GM23248 (cell line): Measurements from ENCODE around the gene CDNF. TPM values are rescaled to one million over a fixed set of nuclear protein-coding genes. Genes with fewer than 3 reads are reported as not detected.

Source experiments
- DNase-seq: peaks from one replicate; pipeline ENCODE4 v3.0.0-alpha.2; 2015
- H2AFZ ChIP-seq: fragments of 200-600 bp; sonication (generic); 2 replicates; pipeline ENCODE4 v1.6.1; 2016; ENCODE audit warnings: antibody characterized with exemption
- H3F3A ChIP-seq: fragments of 200-600 bp; sonication (generic); 2 replicates; pipeline ENCODE4 v1.6.1; 2016; ENCODE audit warnings: mild to moderate bottlenecking, antibody characterized with exemption, mixed run types; ENCODE audit not compliant: insufficient read depth
- H3K27ac ChIP-seq: fragments of 200-600 bp; sonication (generic); 2 replicates; pipeline ENCODE4 v1.5.1; 2016; ENCODE audit warnings: mild to moderate bottlenecking
- H3K27me3 ChIP-seq: fragments of 200-600 bp; sonication (generic); replicated peaks from 2 replicates; pipeline ENCODE4 v1.6.1; 2016; ENCODE audit warnings: mild to moderate bottlenecking; ENCODE audit not compliant: insufficient read depth
- H3K36me3 ChIP-seq: fragments of 200-600 bp; sonication (generic); 2 replicates; pipeline ENCODE4 v1.6.1; 2016; ENCODE audit warnings: low read depth, mild to moderate bottlenecking
- H3K4me1 ChIP-seq: fragments of 200-600 bp; sonication (generic); 2 replicates; pipeline ENCODE4 v1.6.1; 2016; ENCODE audit warnings: mild to moderate bottlenecking; ENCODE audit not compliant: insufficient read depth
- H3K4me2 ChIP-seq: fragments of 200-600 bp; sonication (generic); one replicate; pipeline ENCODE4 v1.6.1; 2016; ENCODE audit warnings: mild to moderate bottlenecking; ENCODE audit not compliant: unreplicated experiment
- H3K4me3 ChIP-seq: fragments of 200-600 bp; sonication (generic); 2 replicates; pipeline ENCODE4 v1.5.1; 2016; ENCODE audit warnings: mild to moderate bottlenecking
- H3K79me2 ChIP-seq: fragments of 200-600 bp; sonication (generic); 2 replicates; pipeline ENCODE4 v1.6.1; 2016; ENCODE audit warnings: mild to moderate bottlenecking; ENCODE audit not compliant: insufficient read depth
- H3K9ac ChIP-seq: fragments of 200-600 bp; sonication (generic); 2 replicates; pipeline ENCODE4 v1.6.1; 2016; ENCODE audit warnings: mild to moderate bottlenecking
- H3K9me2 ChIP-seq: fragments of 200-600 bp; sonication (generic); 2 replicates; pipeline ENCODE4 v1.6.1; 2016; ENCODE audit warnings: mixed run types, mild to moderate bottlenecking, moderate library complexity; ENCODE audit not compliant: insufficient read depth
- H3K9me3 ChIP-seq: fragments of 200-600 bp; sonication (generic); one replicate; pipeline ENCODE4 v1.6.1; 2017; ENCODE audit warnings: low read depth
- H4K20me1 ChIP-seq: fragments of 200-600 bp; sonication (generic); 2 replicates; pipeline ENCODE4 v1.6.0; 2016; ENCODE audit not compliant: insufficient read depth
- EZH2 ChIP-seq: fragments of 200-600 bp; sonication (generic); IDR thresholded peaks from 2 replicates; pipeline ENCODE4 v1.6.1; 2018; ENCODE audit warnings: antibody characterized with exemption, mild to moderate bottlenecking; ENCODE audit not compliant: insufficient read depth, poor library complexity, severe bottlenecking
- EZH2phosphoT487 ChIP-seq: fragments of 200-600 bp; sonication (generic); IDR thresholded peaks from 2 replicates; pipeline ENCODE4 v1.6.1; 2018; ENCODE audit warnings: antibody characterized with exemption, moderate library complexity, mild to moderate bottlenecking, low read depth; ENCODE audit not compliant: insufficient read depth
- WGBS, 2 experiments: methylation state at CpG; one replicate each; pipeline ENCODE4 v1.1.6; 2015 to 2017; ENCODE audit warnings: low lambda C conversion rate in 2 of 2, low coverage in 1 of 2; ENCODE audit errors: missing lambda C conversion rate in 2 of 2; 5-methylcytosine and 5-hydroxymethylcytosine counted together
- in situ Hi-C: fragments of 300-500 bp; cut with MboI; formaldehyde crosslinking; loops from 2 replicates; pipeline ENCODE4 v1.15.0; 2020
- polyA plus RNA-seq: library from polyadenylated mRNA; unstranded; fragments of >200 nt; fragmentation: Nextera tagmentation; extraction: Ambion mirVana; gene quantifications from 2 replicates; pipeline ENCODE4 v1.2.1, GENCODE V29; 2016
- total RNA-seq: library from RNA; depleted of rRNA; stranded (reverse); fragments of >200 nt; shearing (Covaris generic); gene quantifications from 2 replicates; pipeline ENCODE4 v1.2.3, GENCODE V29; 2014

The CDNF gene
- total and polyA plus RNA-seq, 2 experiments from 2014 or later: 0.32 to 1.3 TPM

DNA sequence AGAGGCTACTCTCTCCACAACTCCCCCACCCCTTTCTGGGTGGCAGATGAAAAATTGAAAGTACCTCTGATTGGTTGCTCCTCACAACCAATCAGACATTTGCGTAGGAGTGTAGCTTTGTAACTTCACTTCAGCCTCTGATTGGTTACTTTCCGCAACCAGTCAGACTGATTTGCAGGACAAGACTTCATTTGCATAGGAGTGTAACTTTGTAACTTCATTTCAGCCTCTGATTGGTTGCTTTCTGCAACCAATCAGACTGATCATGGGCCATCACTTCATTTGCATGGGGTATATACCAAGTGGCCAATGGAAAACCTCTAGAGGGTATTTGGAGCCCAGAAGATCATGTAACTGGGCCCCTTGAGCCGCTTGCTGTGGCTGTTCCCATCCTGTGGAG, 25.6 kb downstream of the CDNF start:
- in situ Hi-C loops: no loop called here
- H3K27me3 ChIP-seq: peaks cover 4% of the 10 kb centered on the region
- TF ChIP-seq EZH2phosphoT487: no peak
- no peak for TF ChIP-seq EZH2
- no peak overlapping the region for H2AFZ ChIP-seq
- no peaks in the 10 kb centered on the region for H3K79me2 ChIP-seq
- H3K4me3 ChIP-seq: no peak overlapping the region
- no peaks in the 10 kb centered on the region for H3K36me3 ChIP-seq
- no peaks in the 10 kb centered on the region for H3K9me3 ChIP-seq
- H3K9ac ChIP-seq: no peak overlapping the region
- no peaks in the 10 kb centered on the region for H4K20me1 ChIP-seq
- no peak overlapping the region for H3K4me2 ChIP-seq
- H3K4me1 ChIP-seq: no peaks in the 10 kb centered on the region
- WGBS, 2 experiments: 75 to 81% methylated on average over 3 of the region's 3 CpGs
- no peaks in the 10 kb centered on the region for H3F3A ChIP-seq
- H3K27ac ChIP-seq: no peak overlapping the region
- no peaks in the 10 kb centered on the region for H3K9me2 ChIP-seq
- DNase-seq: no peak

DNA sequence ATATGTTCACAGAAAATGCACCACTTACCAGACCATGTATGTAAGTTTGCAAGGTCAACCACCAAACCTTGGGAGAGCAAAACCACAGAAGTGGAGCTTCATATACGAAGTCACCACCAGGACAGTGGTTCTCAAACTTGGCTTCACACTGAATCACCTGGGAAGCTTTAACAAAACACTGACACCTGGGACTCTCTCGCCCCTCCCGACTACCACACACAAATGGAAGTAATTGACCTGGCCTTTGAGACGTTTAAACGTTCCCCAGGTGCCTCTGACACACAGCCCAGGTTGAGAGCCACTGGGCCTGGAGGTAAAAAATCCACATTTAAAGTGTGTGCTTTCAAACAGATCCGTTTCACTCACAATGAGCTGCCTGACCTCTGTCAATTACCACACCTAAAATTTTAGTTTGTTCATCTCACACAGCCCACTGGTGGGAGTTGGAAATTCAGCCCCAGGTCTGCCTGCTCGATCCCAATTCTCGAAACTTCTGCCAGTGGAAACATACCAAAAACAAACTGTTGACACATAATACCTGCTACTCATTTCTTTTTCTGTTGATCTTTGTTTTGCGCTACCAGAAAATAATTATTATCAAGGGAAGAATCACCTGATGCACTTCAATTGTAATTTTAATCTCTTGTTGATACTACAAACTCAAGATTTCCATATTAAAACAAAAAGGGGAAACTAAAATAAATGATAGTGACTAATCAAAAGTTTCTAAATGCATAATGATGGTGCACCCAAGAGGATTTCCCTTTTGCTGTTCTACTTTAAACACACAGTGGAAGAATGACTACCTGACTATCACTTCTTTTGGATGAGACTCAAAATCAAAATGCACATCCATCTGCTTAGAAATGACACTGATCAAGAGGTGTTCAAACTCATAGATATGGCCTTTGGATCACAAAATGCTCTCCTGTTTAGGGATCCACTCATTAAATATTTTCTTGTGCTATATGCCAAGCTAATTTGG, 26.6 kb downstream of the CDNF start:
- no peak for TF ChIP-seq EZH2
- no peak for TF ChIP-seq EZH2phosphoT487
- Histone ChIP-seq H3F3A (no peaks in the 10 kb centered on the region), H3K9me3 (no peaks in the 10 kb centered on the region), H3K4me1 (no peaks in the 10 kb centered on the region), H3K4me2 (no peak overlapping the region), H2AFZ (no peak overlapping the region), H3K9ac (no peak overlapping the region), H3K9me2 (no peaks in the 10 kb centered on the region), H3K36me3 (no peaks in the 10 kb centered on the region), H3K79me2 (no peaks in the 10 kb centered on the region), H3K27ac (no peak overlapping the region), H3K27me3 (peaks cover 8% of the 10 kb centered on the region), H3K4me3 (no peak overlapping the region), H4K20me1 (no peaks in the 10 kb centered on the region)
- WGBS, 2 experiments: 56 to 66% methylated on average over 9 of the region's 9 CpGs
- in situ Hi-C loops: no loop called here
- no peak for DNase-seq

DNA sequence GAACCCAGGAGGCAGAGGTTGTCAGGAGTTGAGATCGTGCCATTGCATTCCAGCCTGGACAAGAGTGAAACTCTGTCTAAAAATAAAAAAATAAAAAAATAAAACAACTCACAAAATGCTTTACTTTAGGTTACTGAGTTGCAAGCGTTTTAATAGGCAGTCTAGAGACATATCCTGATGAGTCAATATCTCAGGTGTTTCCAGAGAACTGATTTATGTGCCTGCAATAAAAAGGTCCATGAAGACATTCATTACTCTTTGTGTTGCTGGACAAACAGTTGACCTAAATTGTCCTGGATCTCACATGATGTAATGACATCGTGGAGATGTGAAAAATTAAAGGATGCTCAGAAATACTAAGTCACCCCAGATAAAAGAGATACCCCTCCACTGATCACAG, 31.5 kb downstream of the CDNF start:
- Histone ChIP-seq H3K36me3 (no peaks in the 10 kb centered on the region), H3K9ac (no peak overlapping the region), H3K4me2 (no peak overlapping the region), H3K9me3 (no peaks in the 10 kb centered on the region), H3F3A (no peaks in the 10 kb centered on the region), H3K4me3 (no peak overlapping the region), H3K79me2 (no peaks in the 10 kb centered on the region), H3K4me1 (no peaks in the 10 kb centered on the region), H4K20me1 (no peaks in the 10 kb centered on the region), H3K9me2 (no peaks in the 10 kb centered on the region), H3K27ac (no peak overlapping the region), H3K27me3 (peaks cover 20% of the 10 kb centered on the region), H2AFZ (no peak overlapping the region)
- in situ Hi-C loops: no loop called here
- TF ChIP-seq EZH2 (no peak), EZH2phosphoT487 (no peak)
- WGBS, 2 experiments: 23 to 36% methylated on average over 3 of the region's 3 CpGs
- DNase-seq: no peak

DNA sequence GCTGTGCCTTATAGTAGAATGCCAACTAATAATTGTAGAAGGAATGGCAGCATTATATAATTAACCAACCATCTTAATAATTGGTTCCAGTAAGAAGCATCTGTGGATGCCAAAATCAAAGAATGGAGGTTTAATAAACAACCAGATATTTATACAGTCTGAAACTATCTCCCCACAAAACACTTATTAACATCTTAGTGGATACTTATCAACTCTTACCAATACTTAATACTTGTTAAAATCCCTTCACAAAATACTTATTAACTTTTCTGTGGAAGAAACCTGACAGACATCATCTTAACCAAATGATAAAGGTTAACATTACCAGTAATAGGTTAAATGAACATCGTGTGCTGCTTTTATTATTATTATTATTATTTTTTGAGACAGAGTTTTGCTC, 34.0 kb downstream of the CDNF start:
- in situ Hi-C loops: no loop called here
- no peaks in the 10 kb centered on the region for H3K4me1 ChIP-seq
- H3K9me3 ChIP-seq: no peaks in the 10 kb centered on the region
- H2AFZ ChIP-seq: no peak overlapping the region
- peaks cover 37% of the 10 kb centered on the region for H3K27me3 ChIP-seq
- H3K9ac ChIP-seq: no peak overlapping the region
- WGBS, 2 experiments: 70 to 74% methylated on average over 1 of the region's 1 CpG
- no peaks in the 10 kb centered on the region for H3K79me2 ChIP-seq
- no peak for DNase-seq
- no peak overlapping the region for H3K27ac ChIP-seq
- TF ChIP-seq EZH2: no peak
- no peak for TF ChIP-seq EZH2phosphoT487
- no peaks in the 10 kb centered on the region for H4K20me1 ChIP-seq
- H3K9me2 ChIP-seq: no peaks in the 10 kb centered on the region
- no peak overlapping the region for H3K4me2 ChIP-seq
- no peaks in the 10 kb centered on the region for H3F3A ChIP-seq
- H3K4me3 ChIP-seq: no peak overlapping the region
- no peaks in the 10 kb centered on the region for H3K36me3 ChIP-seq

DNA sequence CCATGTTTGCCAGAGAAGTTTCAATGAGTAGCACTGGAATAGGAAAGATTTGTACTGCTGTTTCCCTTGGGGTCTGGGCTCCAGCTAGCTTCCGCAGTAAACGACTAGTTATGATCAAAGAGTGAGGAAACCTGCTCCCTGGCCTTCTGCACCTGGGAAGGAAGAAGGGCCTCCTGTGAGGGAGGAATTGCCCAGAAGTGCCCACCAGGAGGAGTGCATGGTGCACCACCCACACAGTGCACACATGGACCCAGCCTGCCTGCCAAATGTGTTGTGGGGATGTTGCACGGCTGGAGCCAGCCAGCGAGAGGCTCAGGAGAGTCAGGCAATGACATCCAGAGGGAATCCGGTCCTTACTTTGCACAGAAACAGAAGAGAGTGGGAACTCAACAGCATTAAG, 36.1 kb downstream of the CDNF start:
- TF ChIP-seq EZH2: no peak
- TF ChIP-seq EZH2phosphoT487: no peak
- no peak overlapping the region for H3K4me3 ChIP-seq
- in situ Hi-C loops: no loop called here
- no peaks in the 10 kb centered on the region for H3K9me2 ChIP-seq
- H3F3A ChIP-seq: no peaks in the 10 kb centered on the region
- H3K27ac ChIP-seq: no peak overlapping the region
- H3K4me2 ChIP-seq: no peak overlapping the region
- H3K9ac ChIP-seq: no peak overlapping the region
- H3K9me3 ChIP-seq: no peaks in the 10 kb centered on the region
- peaks cover 32% of the 10 kb centered on the region for H3K27me3 ChIP-seq
- DNase-seq: no peak
- 31 to 36% methylated on average over 5 of the region's 5 CpGs for WGBS, 2 experiments
- no peaks in the 10 kb centered on the region for H4K20me1 ChIP-seq
- H2AFZ ChIP-seq: no peak overlapping the region
- no peaks in the 10 kb centered on the region for H3K79me2 ChIP-seq
- H3K36me3 ChIP-seq: no peaks in the 10 kb centered on the region
- no peaks in the 10 kb centered on the region for H3K4me1 ChIP-seq
